Activated CD8-positive, alpha-beta T cell treated with anti-CD3 and anti-CD28 coated beads, Interleukin-2, amount 10 ng/mL, durations not matched to agents 7 days and 5 days (primary cell): ENCODE measurements around the gene SLC14A1. TPM values are rescaled to one million over a fixed set of nuclear protein-coding genes. Genes with fewer than 3 reads are reported as not detected.

Experiments
- ATAC-seq: fragments of 150-1000 bp; cut with Tn5 transposase; one replicate; pipeline ENCODE4 v1.10.0; 2021; ENCODE audit warnings: moderate library complexity
- CTCF ChIA-PET: fragments of 350-600 bp; sonication (Branson Sonifier 250); formaldehyde crosslinking; loops from one replicate; lab custom pipeline; 2021; ENCODE audit warnings: antibody characterized with exemption; lab: Charles Lee
- POLR2A ChIA-PET: fragments of 350-600 bp; sonication (Branson Sonifier 250); formaldehyde crosslinking; loops from one replicate; lab custom pipeline; 2021; ENCODE audit warnings: antibody characterized with exemption; lab: Charles Lee
- DNase-seq: peaks from one replicate; pipeline ENCODE4 v3.0.0-alpha.2; 2020
- H3K27ac Mint-ChIP-seq: one replicate; pipeline ENCODE4 v1.8.0; 2021; ENCODE audit warnings: mild to moderate bottlenecking, mixed read lengths
- H3K27me3 Mint-ChIP-seq: one replicate; pipeline ENCODE4 v1.8.0; 2021; ENCODE audit warnings: low read depth, mixed read lengths
- H3K36me3 Mint-ChIP-seq: one replicate; pipeline ENCODE4 v1.8.0; 2021; ENCODE audit warnings: low read depth, mixed read lengths
- H3K4me1 Mint-ChIP-seq: one replicate; pipeline ENCODE4 v1.8.0; 2021; ENCODE audit warnings: low read depth, mixed read lengths
- H3K4me3 Mint-ChIP-seq: one replicate; pipeline ENCODE4 v1.8.0; 2021; ENCODE audit warnings: mild to moderate bottlenecking, mixed read lengths
- H3K9me3 Mint-ChIP-seq: one replicate; pipeline ENCODE4 v1.8.0; 2022; ENCODE audit warnings: mixed read lengths; ENCODE audit not compliant: insufficient read depth
- total RNA-seq, 2 experiments: library from RNA; stranded (reverse); gene quantifications; one replicate each; pipeline ENCODE4 v1.2.3, GENCODE V29; 2021

Gene SLC14A1
- total RNA-seq, 2 experiments from 2014 or later: 2.4 to 3.8 TPM

DNA sequence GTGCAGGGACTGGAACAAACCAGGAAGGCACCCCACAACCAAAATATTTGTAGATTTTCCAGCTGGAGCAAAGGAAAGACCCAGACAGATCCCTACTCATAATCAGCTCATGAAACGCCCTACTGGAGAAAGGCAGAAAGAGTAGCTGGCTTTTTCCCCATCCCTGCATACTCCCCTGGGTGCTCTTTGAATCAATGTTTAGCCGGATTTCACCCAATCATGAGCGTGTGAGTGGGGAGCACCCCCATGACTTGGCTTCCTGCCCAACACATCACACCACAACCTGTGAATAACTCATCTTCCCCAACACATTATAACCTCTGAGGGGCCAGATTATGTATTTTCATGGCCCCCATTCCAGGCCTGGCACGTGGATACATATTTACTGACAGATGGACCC lies 35.1 kb upstream of the SLC14A1 start:
- DNase-seq: peak; percentile 78
- peak overlapping the region; percentile 99 for H3K27ac Mint-ChIP-seq
- H3K9me3 Mint-ChIP-seq: no peaks in the 10 kb centered on the region
- peaks cover 14% of the 10 kb centered on the region for H3K36me3 Mint-ChIP-seq
- H3K4me3 Mint-ChIP-seq: peak overlapping the region; percentile 86
- H3K4me1 Mint-ChIP-seq: peaks cover 70% of the 10 kb centered on the region
- ChIA-PET POLR2A (interaction anchor here (1.7 to 6.3 kb wide), 3 partner anchors 19 to 26 kb away, joined by 8 to 96 read pairs (median 56); no protein-coding TSS in a partner anchor), CTCF (interaction anchor here (1.1 to 10.4 kb wide), 15 partner anchors 13 to 484 kb away, joined by 3 to 315 read pairs (median 8); partner anchors contain the start of gene PSTPIP2)
- H3K27me3 Mint-ChIP-seq: peaks cover 12% of the 10 kb centered on the region
- no peak for ATAC-seq

- H3K27me3 Mint-ChIP-seq: peaks cover 13% of the 10 kb centered on the region
- peak overlapping the region; percentile 86 for H3K4me3 Mint-ChIP-seq
- peaks cover 64% of the 10 kb centered on the region for H3K4me1 Mint-ChIP-seq
- ATAC-seq (no peak), DNase-seq (no peak)
- peak overlapping the region; percentile 99 for H3K27ac Mint-ChIP-seq
- peaks cover 15% of the 10 kb centered on the region for H3K36me3 Mint-ChIP-seq
- ChIA-PET POLR2A (interaction anchor here (4.8 to 6.3 kb wide), 2 partner anchors 20 to 23 kb away, joined by 56 to 96 read pairs; no protein-coding TSS in a partner anchor), CTCF (interaction anchor here (1.1 to 10.4 kb wide), 10 partner anchors 14 to 484 kb away, joined by 3 to 315 read pairs (median 13); partner anchors contain the start of gene PSTPIP2)
- no peaks in the 10 kb centered on the region for H3K9me3 Mint-ChIP-seq
These were observed 34.6 kb upstream of the SLC14A1 start for GRCh38 chr18:45689396-45689795.

DNA sequence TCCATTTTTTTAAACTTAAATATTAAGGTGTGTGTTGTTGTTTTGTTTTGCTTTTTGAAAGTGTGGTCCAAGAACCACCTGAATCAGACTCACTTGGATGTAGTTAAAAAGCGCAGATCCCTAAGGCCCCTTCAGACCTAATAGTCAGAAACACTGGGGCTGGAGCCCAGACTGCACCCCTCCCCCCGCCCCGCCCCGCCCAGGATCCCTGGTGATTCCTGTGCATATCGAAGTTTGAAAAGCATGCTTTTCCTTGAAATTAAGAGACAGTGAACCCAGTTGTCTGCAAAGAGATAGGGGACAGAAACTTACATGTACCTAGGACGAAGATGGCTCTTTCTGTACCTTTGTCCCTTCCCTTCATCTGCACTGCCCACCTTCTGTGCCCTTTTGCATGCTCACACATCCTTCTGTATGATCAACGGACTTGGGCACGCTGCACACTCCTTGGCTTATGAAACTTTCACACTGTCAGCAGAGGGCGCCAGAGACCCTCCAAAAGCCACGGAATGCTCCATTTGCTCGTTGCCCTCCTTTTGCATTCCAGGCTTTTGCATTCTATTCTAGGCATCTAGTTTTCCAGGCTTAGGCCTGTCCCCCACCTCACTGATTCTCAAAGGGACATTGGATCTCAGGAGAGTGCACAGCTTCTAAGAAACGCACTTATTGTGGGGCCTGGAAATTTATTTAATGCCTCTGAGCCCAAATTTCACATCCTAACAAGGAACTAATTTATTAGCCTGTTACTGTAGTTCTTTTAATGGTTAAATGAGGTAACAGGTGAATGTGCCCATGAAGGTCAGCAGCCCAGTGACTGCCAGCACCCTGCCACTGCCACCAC lies 32.8 kb upstream of the SLC14A1 start:
- peaks cover 49% of the 10 kb centered on the region for H3K4me1 Mint-ChIP-seq
- ATAC-seq: no peak
- no peak overlapping the region for H3K4me3 Mint-ChIP-seq
- H3K27me3 Mint-ChIP-seq: peaks cover 13% of the 10 kb centered on the region
- DNase-seq: peak; percentile 85
- H3K36me3 Mint-ChIP-seq: peaks cover 12% of the 10 kb centered on the region
- POLR2A ChIA-PET: interaction anchor here (6.3 kb wide), 1 partner anchor 25 kb away, joined by 96 read pairs; no protein-coding TSS in a partner anchor
- CTCF ChIA-PET: interaction anchor here (0.9 to 10.4 kb wide), 5 partner anchors 25 to 382 kb away, joined by 3 to 315 read pairs (median 4); no protein-coding TSS in a partner anchor
- no peak overlapping the region for H3K27ac Mint-ChIP-seq
- peaks cover 5% of the 10 kb centered on the region for H3K9me3 Mint-ChIP-seq

DNA sequence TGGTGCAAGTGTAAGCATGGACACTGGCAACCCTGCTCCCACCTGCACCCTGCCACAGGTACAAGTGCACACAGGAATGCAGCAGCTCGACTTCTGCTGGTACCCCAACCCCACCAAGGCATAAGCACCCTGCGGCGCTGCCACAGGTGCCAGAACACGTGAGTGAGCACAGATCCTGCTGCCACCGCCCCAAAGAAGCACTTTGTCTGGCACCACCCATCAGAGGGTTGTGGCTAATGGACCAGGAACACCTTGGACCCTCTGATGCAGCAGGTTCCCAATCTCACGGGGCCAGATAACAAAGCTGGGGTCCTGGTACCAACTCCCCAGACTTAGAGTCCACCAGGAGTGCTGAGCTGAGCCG lies 32.2 kb upstream of the SLC14A1 start:
- DNase-seq: no peak
- ATAC-seq: no peak
- peaks cover 16% of the 10 kb centered on the region for H3K27me3 Mint-ChIP-seq
- H3K9me3 Mint-ChIP-seq: peaks cover 5% of the 10 kb centered on the region
- H3K36me3 Mint-ChIP-seq: peaks cover 12% of the 10 kb centered on the region
- H3K27ac Mint-ChIP-seq: no peak overlapping the region
- ChIA-PET CTCF (interaction anchor here (0.7 to 10.4 kb wide), 8 partner anchors 25 to 380 kb away, joined by 3 to 315 read pairs (median 3); partner anchors contain the start of gene PSTPIP2), POLR2A (interaction anchor here (0.6 kb wide), 1 partner anchor 52 kb away, joined by 3 read pairs; no protein-coding TSS in a partner anchor)
- peaks cover 43% of the 10 kb centered on the region for H3K4me1 Mint-ChIP-seq
- H3K4me3 Mint-ChIP-seq: no peak overlapping the region

- DNase-seq: no peak
- H3K36me3 Mint-ChIP-seq: peaks cover 18% of the 10 kb centered on the region
- CTCF ChIA-PET: no interaction called here
These were observed 21.2 kb upstream of the SLC14A1 start for GRCh38 chr18:45702708-45703265.

DNA sequence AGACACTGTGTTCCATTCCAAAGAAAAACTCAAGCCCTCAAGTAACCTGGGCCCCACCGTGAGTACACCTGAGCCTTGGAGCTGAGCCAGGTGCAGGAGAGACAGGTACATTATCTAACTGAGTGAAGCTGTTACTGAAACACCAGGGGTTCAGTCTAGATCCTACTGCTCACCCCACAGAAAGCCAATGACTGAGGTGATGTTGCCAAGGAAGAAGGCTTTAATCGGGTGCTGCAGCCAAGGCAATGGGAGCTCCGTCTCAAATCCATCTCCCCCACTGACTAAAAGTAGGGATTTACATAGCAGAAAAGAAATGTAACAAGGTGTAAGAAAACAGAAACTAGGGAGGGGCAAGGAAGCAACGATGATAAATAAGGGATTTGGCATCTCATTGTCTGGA lies 15.2 kb upstream of the SLC14A1 start:
- DNase-seq (no peak), ATAC-seq (no peak)
- no peaks in the 10 kb centered on the region for H3K4me1 Mint-ChIP-seq
- H3K27ac Mint-ChIP-seq: no peak overlapping the region
- H3K4me3 Mint-ChIP-seq: no peak overlapping the region
- peaks cover 24% of the 10 kb centered on the region for H3K9me3 Mint-ChIP-seq
- H3K36me3 Mint-ChIP-seq: peaks cover 27% of the 10 kb centered on the region
- POLR2A ChIA-PET: no interaction called here
- CTCF ChIA-PET: interaction anchor here (0.9 kb wide), 1 partner anchor 14 kb away, joined by 4 read pairs; no protein-coding TSS in a partner anchor
- no peaks in the 10 kb centered on the region for H3K27me3 Mint-ChIP-seq

More at GRCh38 chr18:45702708-45703265, 21.2 kb upstream of the SLC14A1 start:
- no peak for ATAC-seq
- H3K27me3 Mint-ChIP-seq: peaks cover 2% of the 10 kb centered on the region
- POLR2A ChIA-PET: no interaction called here
- no peaks in the 10 kb centered on the region for H3K4me1 Mint-ChIP-seq
- H3K9me3 Mint-ChIP-seq: peaks cover 29% of the 10 kb centered on the region
- H3K27ac Mint-ChIP-seq: no peak overlapping the region
- H3K4me3 Mint-ChIP-seq: no peak overlapping the region

- Mint-ChIP-seq H3K9me3 (peaks cover 16% of the 10 kb centered on the region), H3K4me3 (no peak overlapping the region), H3K27ac (no peak overlapping the region), H3K27me3 (no peaks in the 10 kb centered on the region), H3K4me1 (peaks cover 3% of the 10 kb centered on the region), H3K36me3 (peaks cover 19% of the 10 kb centered on the region)
- ATAC-seq: no peak
- ChIA-PET CTCF (interaction anchor here (0.8 kb wide), 1 partner anchor 11 kb away, joined by 4 read pairs; no protein-coding TSS in a partner anchor), POLR2A (interaction anchor here (0.9 kb wide), 1 partner anchor 8 kb away, joined by 3 read pairs; no protein-coding TSS in a partner anchor)
- DNase-seq: no peak
These were observed 11.9 kb upstream of the SLC14A1 start for GRCh38 chr18:45712061-45712460.

GRCh38 chr18:45713239-45713638 lies 10.7 kb upstream of the SLC14A1 start:
- H3K4me1 Mint-ChIP-seq: peaks cover 3% of the 10 kb centered on the region
- peaks cover 12% of the 10 kb centered on the region for H3K9me3 Mint-ChIP-seq
- ChIA-PET POLR2A (no interaction called here), CTCF (no interaction called here)
- ATAC-seq: no peak
- no peak overlapping the region for H3K27ac Mint-ChIP-seq
- DNase-seq: no peak
- no peaks in the 10 kb centered on the region for H3K27me3 Mint-ChIP-seq
- H3K36me3 Mint-ChIP-seq: peaks cover 16% of the 10 kb centered on the region
- H3K4me3 Mint-ChIP-seq: no peak overlapping the region

DNA sequence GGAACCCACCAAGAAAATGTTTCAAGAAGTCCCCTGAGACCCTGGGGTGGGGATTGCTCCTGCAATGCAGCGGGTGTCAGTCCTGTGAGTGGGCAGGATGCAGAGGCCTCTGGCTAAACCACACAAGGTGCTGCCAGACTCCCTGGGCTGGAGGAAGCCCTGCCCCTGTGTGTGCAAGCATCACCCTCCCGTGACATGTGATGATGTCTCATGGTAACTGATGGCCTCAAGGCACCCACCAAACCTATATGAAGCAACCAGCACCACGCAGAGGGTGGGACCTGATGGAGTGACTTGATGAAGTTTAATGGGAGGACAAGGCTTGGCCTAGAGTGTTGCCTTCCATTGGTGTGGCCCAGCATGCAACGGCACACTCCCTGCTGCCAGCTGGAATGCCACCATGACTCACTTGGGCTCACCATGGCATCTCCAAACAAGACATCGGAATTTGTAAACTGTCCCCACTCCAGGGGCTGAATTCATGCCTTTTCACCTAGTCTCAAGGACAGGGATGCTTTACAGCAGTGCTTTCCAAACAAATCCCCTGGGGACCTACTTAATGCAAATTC lies 8.7 kb upstream of the SLC14A1 start:
- H3K36me3 Mint-ChIP-seq: peaks cover 4% of the 10 kb centered on the region
- no peak overlapping the region for H3K27ac Mint-ChIP-seq
- ChIA-PET CTCF (no interaction called here), POLR2A (no interaction called here)
- ATAC-seq (no peak), DNase-seq (no peak)
- H3K4me3 Mint-ChIP-seq: no peak overlapping the region
- H3K27me3 Mint-ChIP-seq: peaks cover 2% of the 10 kb centered on the region
- H3K9me3 Mint-ChIP-seq: no peaks in the 10 kb centered on the region
- H3K4me1 Mint-ChIP-seq: peaks cover 3% of the 10 kb centered on the region

- peaks cover 2% of the 10 kb centered on the region for H3K36me3 Mint-ChIP-seq
- peaks cover 4% of the 10 kb centered on the region for H3K4me1 Mint-ChIP-seq
- no peaks in the 10 kb centered on the region for H3K9me3 Mint-ChIP-seq
- no peak overlapping the region for H3K4me3 Mint-ChIP-seq
- H3K27me3 Mint-ChIP-seq: peaks cover 6% of the 10 kb centered on the region
- no peak for DNase-seq
- ChIA-PET CTCF (interaction anchor here (1.7 to 7.1 kb wide), 2 partner anchors 54 to 160 kb away, joined by 6 to 95 read pairs; no protein-coding TSS in a partner anchor), POLR2A (no interaction called here)
- ATAC-seq: no peak
- H3K27ac Mint-ChIP-seq: no peak overlapping the region
These were observed 4.9 kb upstream of the SLC14A1 start for GRCh38 chr18:45719106-45719505.

DNA sequence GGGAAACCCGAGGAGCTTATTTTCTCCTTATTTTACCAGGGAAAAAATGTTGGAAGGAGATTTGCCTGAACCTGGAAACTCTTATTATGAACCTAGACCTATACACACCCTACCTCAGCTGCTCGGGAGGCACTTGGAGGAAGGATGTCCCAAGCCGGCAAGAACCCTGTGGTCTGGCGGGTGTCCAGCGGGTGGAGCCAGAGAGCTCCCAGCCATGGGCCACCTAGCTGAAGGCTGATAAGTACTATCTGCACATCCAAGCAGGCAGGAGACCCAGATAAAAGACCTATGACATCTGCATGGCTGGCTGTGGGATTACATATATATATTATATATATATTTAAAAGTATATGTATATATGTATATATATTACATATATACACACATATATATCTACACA lies 1.1 kb upstream of the SLC14A1 start:
- POLR2A ChIA-PET: no interaction called here
- Mint-ChIP-seq H3K4me3 (no peak overlapping the region), H3K36me3 (no peaks in the 10 kb centered on the region), H3K9me3 (no peaks in the 10 kb centered on the region), H3K27me3 (peaks cover 6% of the 10 kb centered on the region), H3K4me1 (peaks cover 6% of the 10 kb centered on the region), H3K27ac (no peak overlapping the region)
- DNase-seq: peak; percentile 81
- CTCF ChIA-PET: interaction anchor here (0.6 to 7.1 kb wide), 31 partner anchors 8 to 403 kb away, joined by 3 to 95 read pairs (median 4); no protein-coding TSS in a partner anchor
- ATAC-seq: peak; percentile 90
